ENCODE data around the gene MLPH. TPM values are rescaled to one million over a fixed set of nuclear protein-coding genes. Genes with fewer than 3 reads are reported as not detected.
"Not testable (repeated sequence)": the region's sequence is repeated elsewhere in the genome, so short reads cannot be mapped to it uniquely, and the experiment has no call there.

MLPH gene
- total RNA-seq, 2 experiments from 2014 or later, result not detected

DNA sequence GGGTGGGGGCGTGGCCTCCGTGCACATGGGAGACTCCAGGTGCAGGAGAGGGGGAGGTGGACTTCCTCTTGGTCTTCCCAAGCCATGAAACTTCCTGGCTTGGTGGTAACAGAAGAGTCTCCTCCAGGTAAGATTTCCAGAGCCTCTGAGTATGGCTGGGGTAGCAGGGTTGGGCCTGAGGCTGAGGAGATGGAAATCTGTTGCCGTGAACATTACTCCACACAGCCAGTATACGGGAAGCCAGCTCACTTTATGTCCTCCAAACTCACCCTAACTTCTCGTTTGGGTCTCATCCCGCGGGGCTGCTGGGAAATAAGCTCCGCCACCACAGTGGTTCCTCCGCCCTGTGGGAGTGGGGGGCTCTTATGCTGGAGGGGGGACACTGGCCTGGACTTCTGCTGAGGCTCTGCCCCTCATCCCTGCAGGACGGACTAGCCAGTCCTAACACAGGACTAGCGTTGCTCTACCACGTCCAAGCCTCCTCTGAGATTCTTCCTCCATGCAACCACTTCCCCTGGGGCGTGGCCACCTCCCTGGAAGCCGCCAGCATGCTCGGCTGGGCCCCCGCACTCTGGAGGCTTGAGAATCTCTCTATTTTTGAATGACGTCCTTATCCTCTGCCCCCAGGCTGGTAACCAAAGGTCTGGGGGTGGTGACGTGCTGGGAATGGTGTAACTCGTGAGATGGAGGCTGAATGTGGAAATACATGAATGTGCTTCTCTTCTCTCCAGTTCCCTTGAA lies 104.3 kb downstream of the MLPH start:
- CTCF ChIA-PET, result interaction anchor here (0.9 to 2.3 kb wide), 3 partner anchors 9 to 154 kb away, joined by 3 to 6 read pairs (median 5); no protein-coding TSS in a partner anchor
- peaks cover 5% of the 10 kb centered on the region for H3K27me3 Mint-ChIP-seq (ENCODE audit: low read depth)
- peak; percentile 51 for DNase-seq
- H3K4me3 Mint-ChIP-seq, result no peak overlapping the region
- peaks cover 20% of the 10 kb centered on the region for H3K4me1 Mint-ChIP-seq (ENCODE audit: low read depth)
- H3K36me3 Mint-ChIP-seq (ENCODE audit: low read depth), result no peaks in the 10 kb centered on the region
- ATAC-seq, result peak; percentile 71
- POLR2A ChIA-PET, result no interaction called here
- H3K9me3 Mint-ChIP-seq (ENCODE audit: insufficient read depth), result no peaks in the 10 kb centered on the region
- H3K27ac Mint-ChIP-seq, result peak overlapping the region; percentile 56

DNA sequence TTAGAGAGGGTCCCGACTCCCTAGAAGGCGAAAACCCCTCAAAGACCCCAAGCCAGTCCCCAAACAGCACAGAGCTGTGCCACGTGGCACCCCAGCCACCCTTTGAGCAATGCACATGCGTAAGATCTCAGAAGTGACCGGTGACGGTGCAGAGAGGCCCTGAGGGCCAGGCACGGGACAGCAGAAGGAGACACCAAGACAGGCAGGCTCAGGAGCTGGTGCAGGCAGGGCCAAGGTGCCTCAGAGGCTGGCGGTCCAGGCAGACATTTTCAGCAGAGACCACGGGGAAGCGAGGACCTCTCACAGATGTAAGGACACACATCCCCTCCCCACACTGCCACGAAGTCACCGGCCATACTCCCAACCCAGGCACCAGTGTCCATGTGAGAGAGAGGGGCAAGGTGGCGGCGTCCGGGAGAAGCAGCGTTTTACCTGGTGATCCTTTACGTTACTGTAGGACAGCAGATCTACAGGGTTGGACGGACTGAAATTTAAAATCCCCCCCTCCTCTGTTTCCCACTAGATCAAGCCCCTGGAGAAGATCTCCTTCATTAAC lies 105.5 kb downstream of the MLPH start:
- H3K4me3 Mint-ChIP-seq, result no peak overlapping the region
- H3K36me3 Mint-ChIP-seq (ENCODE audit: low read depth), result no peaks in the 10 kb centered on the region
- ATAC-seq (no peak), DNase-seq (no peak)
- H3K9me3 Mint-ChIP-seq (ENCODE audit: insufficient read depth), result no peaks in the 10 kb centered on the region
- H3K27me3 Mint-ChIP-seq (ENCODE audit: low read depth), result peaks cover 4% of the 10 kb centered on the region
- POLR2A ChIA-PET, result interaction anchor here (0.6 kb wide), 1 partner anchor 220 kb away, joined by 6 read pairs; no protein-coding TSS in a partner anchor
- CTCF ChIA-PET, result interaction anchor here (0.9 to 2.3 kb wide), 3 partner anchors 11 to 153 kb away, joined by 3 to 6 read pairs (median 5); no protein-coding TSS in a partner anchor
- peaks cover 21% of the 10 kb centered on the region for H3K4me1 Mint-ChIP-seq (ENCODE audit: low read depth)
- H3K27ac Mint-ChIP-seq, result no peak overlapping the region

DNA sequence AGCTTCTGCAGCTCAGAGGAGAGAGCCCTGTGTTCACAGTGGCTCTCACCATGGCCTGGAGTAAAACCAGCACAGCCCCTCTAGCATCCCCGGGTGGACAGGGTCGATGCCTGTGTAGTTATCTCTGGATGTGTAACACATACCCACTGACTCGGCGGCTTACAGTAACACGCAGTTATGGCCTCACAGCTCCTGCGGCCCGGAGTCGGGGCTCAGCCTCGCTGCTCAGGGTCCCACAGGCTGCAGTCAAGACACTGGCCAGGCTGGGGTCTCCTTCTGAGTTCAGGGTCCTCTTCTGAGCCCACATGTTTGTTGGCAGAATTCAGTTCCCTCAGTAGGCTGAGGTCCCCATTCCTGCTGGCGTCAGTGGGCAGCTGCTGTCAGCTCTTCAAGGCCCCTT lies 106.0 kb downstream of the MLPH start:
- H3K27ac Mint-ChIP-seq, result no peak overlapping the region
- H3K9me3 Mint-ChIP-seq (ENCODE audit: insufficient read depth), result no peaks in the 10 kb centered on the region
- no peak overlapping the region for H3K4me3 Mint-ChIP-seq
- H3K36me3 Mint-ChIP-seq (ENCODE audit: low read depth), result no peaks in the 10 kb centered on the region
- DNase-seq (no peak), ATAC-seq (no peak)
- H3K4me1 Mint-ChIP-seq (ENCODE audit: low read depth), result peaks cover 25% of the 10 kb centered on the region
- peaks cover 4% of the 10 kb centered on the region for H3K27me3 Mint-ChIP-seq (ENCODE audit: low read depth)
- CTCF ChIA-PET, result interaction anchor here (1.6 to 2.3 kb wide), 2 partner anchors 11 to 21 kb away, joined by 5 to 6 read pairs; no protein-coding TSS in a partner anchor
- POLR2A ChIA-PET, result no interaction called here

- POLR2A ChIA-PET, result no interaction called here
- H3K9me3 Mint-ChIP-seq (ENCODE audit: insufficient read depth), result no peaks in the 10 kb centered on the region
- CTCF ChIA-PET, result interaction anchor here (1.5 kb wide), 1 partner anchor 12 kb away, joined by 3 read pairs; no protein-coding TSS in a partner anchor
- peaks cover 29% of the 10 kb centered on the region for H3K4me1 Mint-ChIP-seq (ENCODE audit: low read depth)
- no peaks in the 10 kb centered on the region for H3K36me3 Mint-ChIP-seq (ENCODE audit: low read depth)
- no peak for ATAC-seq
- peaks cover 4% of the 10 kb centered on the region for H3K27me3 Mint-ChIP-seq (ENCODE audit: low read depth)
- DNase-seq, result no peak
- H3K27ac Mint-ChIP-seq, result peak overlapping the region; percentile 28
- H3K4me3 Mint-ChIP-seq, result no peak overlapping the region
Observed at GRCh38 chr2:237593596-237594320, 106.7 kb downstream of the MLPH start.

DNA sequence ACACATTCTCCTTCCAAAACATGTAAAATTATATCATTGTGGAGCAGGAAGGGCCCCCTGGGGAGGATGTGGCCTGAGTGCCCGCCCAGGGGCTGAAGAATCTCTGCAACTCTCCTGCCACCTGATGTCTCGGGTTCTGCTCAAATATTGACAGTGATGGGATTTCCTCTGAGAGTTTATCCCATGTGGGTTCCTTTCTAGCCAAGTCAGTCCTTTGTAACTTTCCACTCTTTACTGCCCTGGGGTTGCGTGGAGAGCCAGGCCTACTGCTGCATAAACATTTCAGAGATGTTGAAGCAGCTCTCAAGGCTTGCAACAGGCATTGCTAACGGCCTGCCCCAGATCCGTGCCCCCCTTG lies 107.4 kb downstream of the MLPH start:
- ATAC-seq, result no peak
- POLR2A ChIA-PET, result no interaction called here
- CTCF ChIA-PET, result interaction anchor here (1.5 kb wide), 1 partner anchor 13 kb away, joined by 3 read pairs; no protein-coding TSS in a partner anchor
- H3K27ac Mint-ChIP-seq, result no peak overlapping the region
- H3K4me1 Mint-ChIP-seq (ENCODE audit: low read depth), result peaks cover 29% of the 10 kb centered on the region
- H3K36me3 Mint-ChIP-seq (ENCODE audit: low read depth), result no peaks in the 10 kb centered on the region
- no peak overlapping the region for H3K4me3 Mint-ChIP-seq
- no peaks in the 10 kb centered on the region for H3K9me3 Mint-ChIP-seq (ENCODE audit: insufficient read depth)
- H3K27me3 Mint-ChIP-seq (ENCODE audit: low read depth), result peaks cover 4% of the 10 kb centered on the region
- DNase-seq, result no peak

DNA sequence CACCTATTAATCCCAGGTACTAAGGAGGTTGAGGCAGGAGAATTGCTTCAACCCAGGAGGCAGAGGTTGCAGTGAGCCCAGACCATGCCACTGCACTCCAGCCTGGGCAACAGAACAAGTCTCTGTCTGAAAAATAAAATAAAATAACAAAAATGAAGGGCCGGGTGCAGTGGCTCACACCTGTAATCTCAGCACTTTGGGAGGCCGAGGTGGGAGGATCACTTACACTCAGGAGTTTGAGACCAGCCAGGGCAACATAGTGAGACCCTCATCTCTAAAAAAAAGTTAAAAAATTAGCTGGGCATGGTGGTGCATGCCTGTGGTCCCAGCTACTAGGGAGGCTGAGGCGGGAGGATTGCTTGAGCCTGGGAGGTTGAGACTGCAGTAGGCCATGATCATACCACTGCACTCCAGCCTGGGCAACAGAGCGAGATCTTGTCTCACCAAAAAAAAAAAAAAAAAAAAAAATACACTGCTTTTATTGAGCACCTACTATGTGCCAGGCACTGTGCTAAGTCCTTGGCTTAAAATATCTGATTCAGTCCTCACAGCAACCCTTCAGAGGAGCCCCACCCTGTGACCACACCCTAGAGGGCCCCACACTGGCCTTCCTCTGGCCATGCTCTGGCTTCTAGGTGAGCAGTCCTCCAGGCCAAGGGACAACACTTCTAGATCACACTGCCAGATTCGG lies 108.9 kb downstream of the MLPH start:
- DNase-seq; H3K9me3 Mint-ChIP-seq (ENCODE audit: insufficient read depth); ATAC-seq; POLR2A ChIA-PET; H3K27me3 Mint-ChIP-seq (ENCODE audit: low read depth); H3K4me3 Mint-ChIP-seq; CTCF ChIA-PET; H3K27ac Mint-ChIP-seq; H3K36me3 Mint-ChIP-seq (ENCODE audit: low read depth): not testable (repeated sequence)
- H3K4me1 Mint-ChIP-seq (ENCODE audit: low read depth), result peaks cover 21% of the 10 kb centered on the region

GRCh38 chr2:237596520-237597195 lies 109.6 kb downstream of the MLPH start:
- H3K4me1 Mint-ChIP-seq (ENCODE audit: low read depth), result peaks cover 14% of the 10 kb centered on the region
- ChIA-PET CTCF (no interaction called here), POLR2A (no interaction called here)
- no peaks in the 10 kb centered on the region for H3K27me3 Mint-ChIP-seq (ENCODE audit: low read depth)
- H3K27ac Mint-ChIP-seq, result no peak overlapping the region
- DNase-seq, result no peak
- no peak overlapping the region for H3K4me3 Mint-ChIP-seq
- no peaks in the 10 kb centered on the region for H3K9me3 Mint-ChIP-seq (ENCODE audit: insufficient read depth)
- no peaks in the 10 kb centered on the region for H3K36me3 Mint-ChIP-seq (ENCODE audit: low read depth)
- ATAC-seq, result peak; percentile 12

DNA sequence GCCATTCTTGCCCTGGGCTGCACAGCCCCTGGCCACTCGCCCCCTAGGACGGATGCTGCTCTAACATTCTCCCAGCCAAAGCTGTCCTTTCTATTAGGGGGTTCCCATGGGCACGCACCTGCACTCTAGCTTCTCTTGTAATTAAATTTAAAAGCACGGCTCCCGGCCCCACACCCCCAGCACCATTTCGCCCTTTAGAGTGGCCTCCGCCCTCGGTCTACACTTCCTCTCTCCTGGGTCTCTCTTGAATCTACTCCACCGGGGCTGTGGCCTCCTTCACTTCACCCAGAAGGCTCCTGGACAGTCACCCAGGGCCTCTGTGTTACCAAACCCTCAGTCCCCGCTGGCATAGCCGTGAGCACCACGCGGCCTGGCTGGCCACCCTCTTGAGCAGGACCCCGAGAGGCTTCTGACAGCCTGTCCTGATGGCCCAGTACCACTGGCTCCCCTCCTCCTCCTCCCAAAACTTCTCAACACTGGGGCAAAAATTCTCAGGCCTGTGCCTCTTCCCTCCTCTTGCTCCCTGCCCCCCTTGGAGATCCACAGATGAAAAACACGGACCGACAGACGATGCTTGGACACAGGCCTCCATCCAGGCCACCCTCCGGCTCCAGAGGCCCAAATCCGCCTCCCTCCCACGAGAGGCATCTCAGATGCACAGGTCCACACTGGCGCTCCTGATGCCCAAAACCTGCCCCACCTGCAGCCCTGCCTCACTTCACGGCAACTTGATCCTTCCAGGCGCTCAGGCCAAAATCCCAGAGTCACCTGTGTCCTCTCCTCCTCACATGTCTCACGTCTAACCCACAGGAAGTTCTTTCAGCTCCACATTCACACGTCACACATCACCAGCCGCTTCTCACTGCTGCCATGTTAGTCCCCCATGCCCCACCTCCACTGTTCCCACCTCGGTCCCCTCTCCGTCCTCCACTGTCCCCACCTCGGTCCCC lies 110.4 kb downstream of the MLPH start:
- no peaks in the 10 kb centered on the region for H3K27me3 Mint-ChIP-seq (ENCODE audit: low read depth)
- no peak for DNase-seq
- H3K4me3 Mint-ChIP-seq, result no peak overlapping the region
- ATAC-seq, result no peak
- no peak overlapping the region for H3K27ac Mint-ChIP-seq
- H3K4me1 Mint-ChIP-seq (ENCODE audit: low read depth), result peaks cover 11% of the 10 kb centered on the region
- no peaks in the 10 kb centered on the region for H3K36me3 Mint-ChIP-seq (ENCODE audit: low read depth)
- H3K9me3 Mint-ChIP-seq (ENCODE audit: insufficient read depth), result no peaks in the 10 kb centered on the region
- ChIA-PET POLR2A (no interaction called here), CTCF (no interaction called here)

DNA sequence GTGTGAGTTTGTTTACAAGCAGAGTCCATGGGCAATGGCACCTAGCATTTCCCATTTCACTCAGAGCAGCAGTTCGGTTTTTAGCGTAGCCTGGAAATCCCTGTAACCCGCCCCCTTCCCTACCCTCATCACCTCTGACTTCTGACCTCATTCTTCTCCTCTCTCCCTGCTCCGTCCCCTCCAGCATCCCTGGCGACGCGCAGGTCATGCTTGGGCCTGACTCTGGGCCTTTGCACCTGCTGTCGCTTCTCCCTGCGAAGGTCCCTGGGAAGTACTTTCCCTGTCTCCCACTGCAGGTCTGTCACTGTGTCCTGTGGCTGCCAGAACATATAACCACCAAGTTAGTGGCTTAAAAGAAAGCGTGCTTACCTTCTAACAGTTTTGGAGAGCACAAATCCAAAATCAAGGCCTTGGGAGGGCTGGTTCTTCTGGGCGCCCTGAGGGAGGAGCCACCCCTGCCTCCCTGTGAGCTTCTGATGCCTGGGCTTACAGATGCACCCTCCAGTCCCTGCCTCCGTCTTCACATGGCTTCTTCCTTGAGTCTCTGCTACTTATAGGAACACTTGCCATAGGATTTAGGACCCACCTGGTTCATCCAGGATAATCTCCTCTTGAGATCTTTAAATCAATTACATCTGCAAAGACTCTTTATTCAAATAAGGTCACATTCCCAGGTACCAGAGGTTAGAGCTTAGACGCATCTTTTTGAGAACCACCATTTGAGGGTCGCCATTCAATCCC lies 111.6 kb downstream of the MLPH start:
- CTCF ChIA-PET, result interaction anchor here (1.0 kb wide), 1 partner anchor 26 kb away, joined by 3 read pairs; no protein-coding TSS in a partner anchor

GRCh38 chr2:237599465-237600110 lies 112.5 kb downstream of the MLPH start:
- ChIA-PET CTCF (interaction anchor here (1.0 kb wide), 2 partner anchors 27 to 70 kb away, joined by 3 read pairs; no protein-coding TSS in a partner anchor), POLR2A (interaction anchor here (1.9 kb wide), 1 partner anchor 93 kb away, joined by 4 read pairs; no protein-coding TSS in a partner anchor)
- Mint-ChIP-seq H3K27me3 (ENCODE audit: low read depth) (no peaks in the 10 kb centered on the region), H3K4me1 (ENCODE audit: low read depth) (peaks cover 28% of the 10 kb centered on the region), H3K4me3 (no peak overlapping the region), H3K36me3 (ENCODE audit: low read depth) (no peaks in the 10 kb centered on the region), H3K27ac (no peak overlapping the region), H3K9me3 (ENCODE audit: insufficient read depth) (no peaks in the 10 kb centered on the region)
- DNase-seq, result no peak
- no peak for ATAC-seq

More for the DNA sequence above, 111.6 kb downstream of the MLPH start:
- Mint-ChIP-seq H3K4me1 (ENCODE audit: low read depth) (peaks cover 23% of the 10 kb centered on the region), H3K27ac (peak overlapping the region; percentile 73), H3K27me3 (ENCODE audit: low read depth) (no peaks in the 10 kb centered on the region), H3K36me3 (ENCODE audit: low read depth) (no peaks in the 10 kb centered on the region), H3K4me3 (no peak overlapping the region), H3K9me3 (ENCODE audit: insufficient read depth) (no peaks in the 10 kb centered on the region)
- DNase-seq, result no peak
- POLR2A ChIA-PET, result no interaction called here
- no peak for ATAC-seq

All from activated CD8-positive, alpha-beta T cell treated with anti-CD3 and anti-CD28 coated beads, Interleukin-2, amount 10 ng/mL, durations not matched to agents 7 days and 5 days (primary cell).